ENCODE data around the gene CCDC83. TPM values are rescaled to one million over a fixed set of nuclear protein-coding genes. Genes with fewer than 3 reads are reported as not detected.

Gene CCDC83
- total RNA-seq, 1 experiment from 2014 or later, result not detected

GRCh38 chr11:85806016-85806415, 49.2 kb upstream of the CCDC83 start:
- H3K4me2 ChIP-seq (ENCODE audit: insufficient read depth, insufficient read length, low read length), result no peak overlapping the region
- H3K27me3 Mint-ChIP-seq (ENCODE audit: low read depth), result peaks cover 22% of the 10 kb centered on the region

More at GRCh38 chr11:85806016-85806415, 49.2 kb upstream of the CCDC83 start:
- no peak overlapping the region for H2BK20ac ChIP-seq (ENCODE audit: low read depth, low read length, poor library complexity, severe bottlenecking)
- H4K20me1 ChIP-seq (ENCODE audit: control insufficient read depth, insufficient read depth, insufficient read length), result peaks cover 3% of the 10 kb centered on the region
- no peak overlapping the region; a peak in 1 of 7 replicates for H3K27ac Mint-ChIP-seq
- no peak overlapping the region for H3K18ac ChIP-seq (ENCODE audit: insufficient read length, low read depth, low read length)
- H3K23me2 ChIP-seq (ENCODE audit: insufficient read length, low read depth, low read length, poor library complexity, severe bottlenecking), result peaks cover 5% of the 10 kb centered on the region
- no peaks in the 10 kb centered on the region for H3K9me3 Mint-ChIP-seq
- H2BK5ac ChIP-seq (ENCODE audit: insufficient read length, low read length), result no peak overlapping the region
- no peak overlapping the region for H2BK120ac ChIP-seq (ENCODE audit: low read depth, low read length, poor library complexity, severe bottlenecking)
- no peaks in the 10 kb centered on the region for H3K9me3 ChIP-seq (ENCODE audit: control insufficient read depth, low read depth, low read length)
- H3K79me1 ChIP-seq (ENCODE audit: insufficient read depth, low read depth, low read length, poor library complexity, severe bottlenecking), result no peaks in the 10 kb centered on the region
- H3K4me1 ChIP-seq (ENCODE audit: insufficient read depth, low read length), result peaks cover 2% of the 10 kb centered on the region; the same call in 1 of the 2 replicates
- TF ChIP-seq CTCF (conservative IDR thresholded peaks at IDR 0.05), result no peak
- H3K9ac ChIP-seq (ENCODE audit: extremely low read depth, insufficient read length, low read length), result no peak overlapping the region
- no peak overlapping the region for H3K23ac ChIP-seq (ENCODE audit: insufficient read length, low read depth, low read length)
- H3T11ph ChIP-seq (ENCODE audit: low read length), result no peak overlapping the region
- H3K4ac ChIP-seq (ENCODE audit: low read depth, low read length), result no peak overlapping the region
- peaks cover 16 to 17% of the 10 kb centered on the region in 2 experiments for H3K4me1 Mint-ChIP-seq
- no peaks in the 10 kb centered on the region for H3K36me3 Mint-ChIP-seq (ENCODE audit: insufficient read depth in 1 of 3, low read depth in 3 of 3)
- no peak overlapping the region for H4K91ac ChIP-seq (ENCODE audit: insufficient read length, low read depth, low read length)
- no peak overlapping the region for H2BK12ac ChIP-seq (ENCODE audit: insufficient read length, low read depth, low read length)
- H3K27ac ChIP-seq (ENCODE audit: insufficient read length, low read depth, low read length), result no peak overlapping the region
- no peak for DNase-seq
- no peak overlapping the region for H3K56ac ChIP-seq (ENCODE audit: insufficient read length, low read depth, low read length)
- H3K27me3 ChIP-seq (ENCODE audit: insufficient read depth, low read length), result no peaks in the 10 kb centered on the region; the same call in 1 of the 2 replicates
- H2AK5ac ChIP-seq (ENCODE audit: insufficient read length, low read length), result no peak overlapping the region
- H3K4me3 Mint-ChIP-seq, result no peak overlapping the region
- no peak overlapping the region for H4K5ac ChIP-seq (ENCODE audit: insufficient read length, low read depth, low read length)
- no peak overlapping the region for H2AFZ ChIP-seq (ENCODE audit: low read length)
- no peaks in the 10 kb centered on the region for H3K79me2 ChIP-seq (ENCODE audit: insufficient read depth, low read length)
- H4K8ac ChIP-seq (replicated peaks; ENCODE audit: insufficient read length, low read depth, low read length), result no peak overlapping the region
- no peak overlapping the region for H2BK15ac ChIP-seq (ENCODE audit: low read depth, low read length)
- H3K14ac ChIP-seq (ENCODE audit: insufficient read depth, low read length), result no peak overlapping the region

Data from H9 (cell line).